Lower lobe of right lung (tissue), 2 donors: ENCODE measurements around the gene RNPEP. TPM values are rescaled to one million over a fixed set of nuclear protein-coding genes. Genes with fewer than 3 reads are reported as not detected.

Experiments
- ATAC-seq, 2 donors: fragments of 200-7000 bp; cut with Tn5 transposase; one replicate each; pipeline ENCODE4 v1.9.1; 2020 to 2022; ENCODE audit warnings: mild to moderate bottlenecking in 2 of 2, moderate library complexity in 2 of 2
- DNase-seq: peaks from one replicate; pipeline ENCODE4 v3.0.0-alpha.2; 2020
- H3K27ac ChIP-seq: fragments of 200-600 bp; one replicate; pipeline ENCODE4 v1.8.0; 2022
- H3K27me3 ChIP-seq: fragments of 200-600 bp; one replicate; pipeline ENCODE4 v1.8.0; 2022; ENCODE audit warnings: low read depth
- H3K36me3 ChIP-seq: fragments of 200-600 bp; one replicate; pipeline ENCODE4 v1.8.0; 2022; ENCODE audit warnings: mild to moderate bottlenecking
- H3K4me1 ChIP-seq: fragments of 200-600 bp; one replicate; pipeline ENCODE4 v1.8.0; 2022
- H3K4me3 ChIP-seq: fragments of 200-600 bp; one replicate; pipeline ENCODE4 v1.8.0; 2022; ENCODE audit warnings: mild to moderate bottlenecking
- H3K9me3 ChIP-seq: fragments of 200-600 bp; one replicate; pipeline ENCODE4 v1.8.0; 2022
- intact Hi-C: fragments of 100-400 bp; cut with DNase I; formaldehyde crosslinking; loops from one replicate; pipeline ENCODE4 v1.11.0; 2022
- total RNA-seq: library from RNA; stranded (reverse); fragmentation: NEBNext Ultra II Directional; extraction: Animal tissue kit (Norgen Biotek cat#: 25700); gene quantifications from one replicate; pipeline ENCODE4 v1.2.1, GENCODE V29; 2021
- TF ChIP-seq, protein P1 (sequence below): fragments of 200-600 bp; IDR thresholded peaks from one replicate; pipeline ENCODE4 v1.8.0; 2022; ENCODE audit warnings: antibody characterized with exemption, mild to moderate bottlenecking
- donor health status: DM: no; HTN: yes; CAD: no; lungs with severe emphysema.

Gene RNPEP
- total RNA-seq, 1 donor from 2014 or later: 73.8 TPM

- H3K4me3 ChIP-seq: peak overlapping the region; percentile 51
- no peaks in the 10 kb centered on the region for H3K36me3 ChIP-seq
- H3K27me3 ChIP-seq: peaks cover 22% of the 10 kb centered on the region
- H3K4me1 ChIP-seq: peaks cover 13% of the 10 kb centered on the region
- DNase-seq: no peak
- intact Hi-C loops: no loop called here
- no peaks in the 10 kb centered on the region for H3K9me3 ChIP-seq
- peak overlapping the region; percentile 81 for H3K27ac ChIP-seq
- TF ChIP-seq, protein P1, sequence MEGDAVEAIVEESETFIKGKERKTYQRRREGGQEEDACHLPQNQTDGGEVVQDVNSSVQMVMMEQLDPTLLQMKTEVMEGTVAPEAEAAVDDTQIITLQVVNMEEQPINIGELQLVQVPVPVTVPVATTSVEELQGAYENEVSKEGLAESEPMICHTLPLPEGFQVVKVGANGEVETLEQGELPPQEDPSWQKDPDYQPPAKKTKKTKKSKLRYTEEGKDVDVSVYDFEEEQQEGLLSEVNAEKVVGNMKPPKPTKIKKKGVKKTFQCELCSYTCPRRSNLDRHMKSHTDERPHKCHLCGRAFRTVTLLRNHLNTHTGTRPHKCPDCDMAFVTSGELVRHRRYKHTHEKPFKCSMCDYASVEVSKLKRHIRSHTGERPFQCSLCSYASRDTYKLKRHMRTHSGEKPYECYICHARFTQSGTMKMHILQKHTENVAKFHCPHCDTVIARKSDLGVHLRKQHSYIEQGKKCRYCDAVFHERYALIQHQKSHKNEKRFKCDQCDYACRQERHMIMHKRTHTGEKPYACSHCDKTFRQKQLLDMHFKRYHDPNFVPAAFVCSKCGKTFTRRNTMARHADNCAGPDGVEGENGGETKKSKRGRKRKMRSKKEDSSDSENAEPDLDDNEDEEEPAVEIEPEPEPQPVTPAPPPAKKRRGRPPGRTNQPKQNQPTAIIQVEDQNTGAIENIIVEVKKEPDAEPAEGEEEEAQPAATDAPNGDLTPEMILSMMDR: peak; percentile 20
- ATAC-seq: no peak
Measured at GRCh38 chr1:201945157-201945556, 37.3 kb upstream of the RNPEP start.

GRCh38 chr1:201945863-201946223 lies 36.6 kb upstream of the RNPEP start:
- ATAC-seq: peak in 1 of 2 donors; percentile 3

DNA sequence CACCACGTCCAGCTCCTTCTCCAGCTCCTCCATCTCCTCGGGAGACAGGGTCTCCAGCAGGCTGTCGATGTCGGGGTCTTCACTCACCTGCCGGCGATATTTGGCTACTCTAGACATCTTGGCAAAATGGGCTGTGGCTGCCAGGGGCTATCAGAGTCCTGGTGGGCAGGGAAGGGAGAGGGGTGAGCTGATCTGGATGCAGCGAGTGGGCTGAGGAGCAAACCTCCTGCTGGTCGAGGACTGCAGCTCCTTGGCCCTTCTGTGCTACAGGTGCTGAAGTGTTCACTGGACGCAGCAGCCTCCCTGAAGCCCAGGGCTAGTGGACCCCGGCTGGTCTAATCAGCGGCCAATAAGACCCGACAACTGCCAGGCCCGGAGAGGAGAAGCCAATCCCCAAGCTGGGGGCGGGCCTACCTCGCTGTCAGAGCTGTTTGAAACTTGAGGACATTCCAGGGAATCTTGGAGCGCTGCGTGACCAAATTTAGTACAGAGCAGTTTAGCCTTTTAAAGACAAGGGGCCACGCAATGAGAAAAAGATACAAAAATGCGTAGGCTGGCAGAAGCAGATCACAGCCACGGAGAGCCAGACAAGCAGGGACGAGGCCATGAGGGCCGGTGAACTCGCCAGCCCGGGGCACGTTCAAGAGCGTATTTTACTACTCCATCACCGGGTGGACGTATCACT lies 36.1 kb upstream of the RNPEP start, which contains the start of gene LMOD1:
TSS of gene LMOD1 (minus strand) at position 325 of the 685 bp plus-strand sequence. CDS start at position 117, 208 bp downstream.
- ATAC-seq (peak; percentile 95), DNase-seq (peak; percentile 81)
- Histone ChIP-seq H3K4me1 (peaks cover 9% of the 10 kb centered on the region), H3K36me3 (no peaks in the 10 kb centered on the region), H3K4me3 (peak within 1 kb of the TSS; percentile 51), H3K27ac (peak within 1 kb of the TSS; percentile 81), H3K9me3 (no peaks in the 10 kb centered on the region), H3K27me3 (peaks cover 22% of the 10 kb centered on the region)
- intact Hi-C loops: no loop called here
- TF ChIP-seq, protein P1: no peak

More at GRCh38 chr1:201945863-201946223, 36.6 kb upstream of the RNPEP start:
- Histone ChIP-seq H3K36me3 (no peaks in the 10 kb centered on the region), H3K27me3 (peaks cover 22% of the 10 kb centered on the region), H3K9me3 (no peaks in the 10 kb centered on the region), H3K4me3 (peak overlapping the region; percentile 51), H3K27ac (peak overlapping the region; percentile 81), H3K4me1 (peaks cover 9% of the 10 kb centered on the region)
- DNase-seq: no peak
- intact Hi-C loops: no loop called here
- TF ChIP-seq, protein P1: no peak

- Histone ChIP-seq H3K27me3 (peaks cover 22% of the 10 kb centered on the region), H3K4me1 (peaks cover 9% of the 10 kb centered on the region), H3K9me3 (no peaks in the 10 kb centered on the region), H3K36me3 (no peaks in the 10 kb centered on the region), H3K4me3 (no peak overlapping the region), H3K27ac (no peak overlapping the region)
- ATAC-seq (no peak), DNase-seq (no peak)
- intact Hi-C loops: no loop called here
- TF ChIP-seq, protein P1: no peak
Measured at GRCh38 chr1:201947697-201948008, 34.8 kb upstream of the RNPEP start.

- ATAC-seq: no peak
- no peak overlapping the region for H3K27ac ChIP-seq
Measured at GRCh38 chr1:201949491-201949890, 33.0 kb upstream of the RNPEP start.

More at GRCh38 chr1:201949491-201949890, 33.0 kb upstream of the RNPEP start:
- H3K36me3 ChIP-seq: no peaks in the 10 kb centered on the region
- intact Hi-C loops: no loop called here
- peaks cover 9% of the 10 kb centered on the region for H3K4me1 ChIP-seq
- no peak overlapping the region for H3K4me3 ChIP-seq
- no peaks in the 10 kb centered on the region for H3K9me3 ChIP-seq
- H3K27me3 ChIP-seq: peaks cover 22% of the 10 kb centered on the region
- no peak for DNase-seq
- TF ChIP-seq, protein P1: no peak
